Liver (tissue), 3 donors: ENCODE results near the gene ETFA.

Source experiments
- CTCF ChIP-seq: fragments of 150-350 bp; IDR thresholded peaks from 2 replicates; pipeline ENCODE4 v1.5.1; 2017; ENCODE audit warnings: improper control_type of control experiment, low read depth, low read length; ENCODE audit not compliant: missing input control
- EGR1 ChIP-seq, 2 donors: IDR thresholded peaks; 2 replicates each; pipeline ENCODE4 v1.6.1; 2016 to 2018; ENCODE audit warnings: antibody characterized with exemption in 2 of 2, low read depth in 2 of 2
- HNF4A ChIP-seq, 2 donors: conservative IDR thresholded peaks; 2 replicates each; pipeline ENCODE4 v1.6.1; 2016; ENCODE audit warnings: antibody characterized with exemption in 2 of 2, mild to moderate bottlenecking in 2 of 2
- JUND ChIP-seq, 2 donors: IDR thresholded peaks; 2 replicates each; pipeline ENCODE4 v1.6.1; 2016; ENCODE audit warnings: antibody characterized with exemption in 2 of 2
- RAD21 ChIP-seq, 2 donors: IDR thresholded peaks; 2 replicates each; pipeline ENCODE4 v1.6.1; 2016; ENCODE audit warnings: antibody characterized with exemption in 2 of 2, mild to moderate bottlenecking in 2 of 2
- REST ChIP-seq: IDR thresholded peaks from 2 replicates; pipeline ENCODE4 v1.6.1; 2016; ENCODE audit warnings: antibody characterized with exemption, mild to moderate bottlenecking
- RXRA ChIP-seq, 2 donors: IDR thresholded peaks; 2 replicates each; pipeline ENCODE4 v1.6.1; 2017 to 2018; ENCODE audit warnings: antibody characterized with exemption in 2 of 2, mild to moderate bottlenecking in 1 of 2
- TAF1 ChIP-seq: conservative IDR thresholded peaks from 2 replicates; pipeline ENCODE4 v1.6.1; 2016; ENCODE audit warnings: antibody characterized with exemption, mild to moderate bottlenecking
- donor health status: healthy.
- donor health status: healthy.

- no peak for TF ChIP-seq CTCF
- TF ChIP-seq JUND (IDR thresholded peaks at IDR 0.05) = no peak
- TF ChIP-seq TAF1 = no peak
- no peak for TF ChIP-seq EGR1 (IDR thresholded peaks at IDR 0.05; ENCODE audit: low read depth in 2 of 2)
- no peak for TF ChIP-seq HNF4A (conservative IDR thresholded peaks at IDR 0.05)
- TF ChIP-seq RAD21 (IDR thresholded peaks at IDR 0.05) = no peak
- no peak for TF ChIP-seq RXRA (IDR thresholded peaks at IDR 0.05)
- TF ChIP-seq REST = no peak
Measured at GRCh38 chr15:76233921-76234320, 77.3 kb downstream of the ETFA start.
